CD4-positive, alpha-beta T cell (primary cell): ENCODE results near the gene PLCL2. TPM values are rescaled to one million over a fixed set of nuclear protein-coding genes. Genes with fewer than 3 reads are reported as not detected.

Source experiments
- ATAC-seq: fragments of 200-7000 bp; cut with Tn5 transposase; one replicate; pipeline ENCODE4 v1.10.0; 2022; ENCODE audit warnings: mild to moderate bottlenecking; ENCODE audit not compliant: poor library complexity
- CTCF ChIA-PET: fragments of 350-600 bp; sonication (Branson Sonifier 250); formaldehyde crosslinking; loops from one replicate; lab custom pipeline; 2021; ENCODE audit warnings: antibody characterized with exemption, inconsistent platforms; lab: Charles Lee
- POLR2A ChIA-PET: fragments of 350-600 bp; sonication (Branson Sonifier 250); formaldehyde crosslinking; loops from one replicate; lab custom pipeline; 2021; ENCODE audit warnings: antibody characterized with exemption, inconsistent platforms; lab: Charles Lee
- DNase-seq, 14 experiments: peaks; one replicate each; pipeline ENCODE4 v3.0.0-alpha.2; 2013 to 2020; ENCODE audit warnings: mixed read lengths in 2 of 14
- H3K27ac ChIP-seq, 2 donors: one replicate each; pipeline versions ENCODE4 v1.5.1 to v1.7.0; 2013; ENCODE audit warnings: low read length in 2 of 2, low read depth in 1 of 2, mild to moderate bottlenecking in 1 of 2
- H3K27me3 ChIP-seq, 2 experiments: 1 replicate in 1 of 2; 2 replicates in 1 of 2; pipeline versions ENCODE4 v1.6.1 to v1.7.0; 2013; ENCODE audit warnings: low read length in 2 of 2, control low read depth in 1 of 2, mild to moderate bottlenecking in 1 of 2, moderate library complexity in 1 of 2; ENCODE audit not compliant: insufficient read depth in 2 of 2, control insufficient read depth in 1 of 2
- H3K36me3 ChIP-seq: one replicate; pipeline ENCODE4 v1.6.1; 2013; ENCODE audit warnings: low read length, control low read depth; ENCODE audit not compliant: insufficient read depth
- H3K4me1 ChIP-seq: one replicate; pipeline ENCODE4 v1.6.1; 2013; ENCODE audit warnings: low read length, control low read depth; ENCODE audit not compliant: insufficient read depth
- H3K4me3 ChIP-seq: one replicate; pipeline ENCODE4 v1.5.1; 2013; ENCODE audit warnings: mild to moderate bottlenecking, low read length, moderate library complexity
- H3K9me3 ChIP-seq, 2 experiments: 1 replicate in 1 of 2; 2 replicates in 1 of 2; pipeline versions ENCODE4 v1.6.1 to v1.7.0; 2013; ENCODE audit warnings: low read length in 2 of 2, mild to moderate bottlenecking in 2 of 2, control low read depth in 1 of 2, moderate library complexity in 1 of 2; ENCODE audit not compliant: control insufficient read depth in 1 of 2, insufficient read depth in 1 of 2
- H3K27ac Mint-ChIP-seq: one replicate; pipeline ENCODE4 v1.8.0; 2020; ENCODE audit warnings: mixed read lengths
- H3K27me3 Mint-ChIP-seq: one replicate; pipeline ENCODE4 v1.8.0; 2021; ENCODE audit warnings: mixed read lengths
- H3K36me3 Mint-ChIP-seq: one replicate; pipeline ENCODE4 v1.8.0; 2021; ENCODE audit warnings: low read depth, mixed read lengths
- H3K4me1 Mint-ChIP-seq: one replicate; pipeline ENCODE4 v1.8.0; 2021; ENCODE audit warnings: low read depth, mixed read lengths
- H3K4me3 Mint-ChIP-seq: one replicate; pipeline ENCODE4 v1.8.0; 2020; ENCODE audit warnings: mild to moderate bottlenecking, mixed read lengths
- H3K9me3 Mint-ChIP-seq: one replicate; pipeline ENCODE4 v1.8.0; 2020; ENCODE audit warnings: mixed read lengths
- CTCF ChIP-seq: fragments of 200-600 bp; IDR thresholded peaks from one replicate; pipeline ENCODE4 v1.8.0; 2022; ENCODE audit warnings: antibody characterized with exemption, mild to moderate bottlenecking
- intact Hi-C, 2 experiments: fragments of 100-400 bp; cut with DNase I in 1 of 2; cut with micrococcal nuclease in 1 of 2; formaldehyde crosslinking; loops; one replicate each; pipeline versions ENCODE4 v1.15.1 to v1.9.0; 2023 to 2025; cut with DNase I, micrococcal nuclease
- total RNA-seq, 174 experiments: library from RNA in 2 of 174; stranded (reverse) in 2 of 174; gene quantifications; one replicate each; pipeline ENCODE4 v1.2.3 and lab custom pipeline; 2021 to 2026

The PLCL2 gene
- total RNA-seq, 2 experiments from 2014 or later: 35.1 to 36.3 TPM

GRCh38 chr3:17078926-17079465 lies 194.2 kb downstream of the PLCL2 start:
- H3K36me3 Mint-ChIP-seq: peaks cover 93% of the 10 kb centered on the region

GRCh38 chr3:17079933-17080332 lies 195.2 kb downstream of the PLCL2 start:
- intact Hi-C loops: no loop called here
- Histone ChIP-seq H3K9me3 (peaks cover 0 to under 1% of the 10 kb centered on the region in 2 experiments), H3K4me1 (no peaks in the 10 kb centered on the region), H3K27ac (no peak overlapping the region), H3K27me3 (no peaks in the 10 kb centered on the region), H3K36me3 (peaks cover 63% of the 10 kb centered on the region), H3K4me3 (no peak overlapping the region)
- CTCF ChIA-PET: no interaction called here
- ATAC-seq (no peak), DNase-seq (no peak)
- Mint-ChIP-seq H3K36me3 (peaks cover 93% of the 10 kb centered on the region), H3K27ac (no peak overlapping the region), H3K4me1 (peaks cover 45% of the 10 kb centered on the region), H3K9me3 (peaks cover 3% of the 10 kb centered on the region), H3K27me3 (no peaks in the 10 kb centered on the region), H3K4me3 (no peak overlapping the region)
- TF ChIP-seq CTCF: no peak
- POLR2A ChIA-PET: no interaction called here

More at GRCh38 chr3:17078926-17079465, 194.2 kb downstream of the PLCL2 start:
- H3K27ac Mint-ChIP-seq: no peak overlapping the region
- ATAC-seq (no peak), DNase-seq (no peak)
- Histone ChIP-seq H3K4me1 (peaks cover 7% of the 10 kb centered on the region), H3K4me3 (no peak overlapping the region), H3K36me3 (peaks cover 54% of the 10 kb centered on the region), H3K27ac (no peak overlapping the region), H3K27me3 (no peaks in the 10 kb centered on the region), H3K9me3 (no peaks in the 10 kb centered on the region)
- no peak overlapping the region for H3K4me3 Mint-ChIP-seq
- H3K27me3 Mint-ChIP-seq: no peaks in the 10 kb centered on the region
- peaks cover 47% of the 10 kb centered on the region for H3K4me1 Mint-ChIP-seq
- intact Hi-C loops: no loop called here
- no peak for TF ChIP-seq CTCF
- CTCF ChIA-PET: no interaction called here
- peaks cover 3% of the 10 kb centered on the region for H3K9me3 Mint-ChIP-seq
- POLR2A ChIA-PET: no interaction called here

- H3K4me1 ChIP-seq: no peaks in the 10 kb centered on the region
- ATAC-seq (no peak), DNase-seq (no peak)
- H3K9me3 Mint-ChIP-seq: peaks cover 3% of the 10 kb centered on the region
- CTCF ChIA-PET: interaction anchor here (1.5 kb wide), 1 partner anchor 197 kb away, joined by 3 read pairs; no protein-coding TSS in a partner anchor
- H3K27me3 Mint-ChIP-seq: no peaks in the 10 kb centered on the region
- no peak overlapping the region for H3K4me3 Mint-ChIP-seq
- H3K36me3 ChIP-seq: peaks cover 59% of the 10 kb centered on the region
- TF ChIP-seq CTCF: no peak
- no peak overlapping the region for H3K27ac Mint-ChIP-seq
- no peaks in the 10 kb centered on the region for H3K27me3 ChIP-seq
- H3K4me1 Mint-ChIP-seq: peaks cover 43% of the 10 kb centered on the region
- H3K9me3 ChIP-seq: peaks cover 0 to 5% of the 10 kb centered on the region in 2 experiments
- H3K36me3 Mint-ChIP-seq: peaks cover 90% of the 10 kb centered on the region
- POLR2A ChIA-PET: no interaction called here
- intact Hi-C loops: no loop called here
- H3K4me3 ChIP-seq: no peak overlapping the region
- no peak overlapping the region for H3K27ac ChIP-seq
Observed at GRCh38 chr3:17081520-17081919, 196.8 kb downstream of the PLCL2 start.
